HCT116 (cell line): Measurements from ENCODE around the gene RSRC1.

ENCODE experiments used
- EZH2 ChIP-seq: fragments of 200-600 bp; sonication (generic); IDR thresholded peaks from 2 replicates; pipeline ENCODE4 v1.6.1; 2017; ENCODE audit warnings: antibody characterized with exemption, mixed run types
- FOSL1 ChIP-seq: IDR thresholded peaks from 2 replicates; pipeline ENCODE4 v1.6.1; 2012; ENCODE audit warnings: low read depth
- MAX ChIP-seq: IDR thresholded peaks from 2 replicates; pipeline ENCODE4 v1.6.1; 2012
- POLR2A ChIP-seq: IDR thresholded peaks from 2 replicates; pipeline ENCODE4 v1.7.0; 2011; ENCODE audit warnings: borderline replicate concordance; ENCODE audit not compliant: insufficient read depth, insufficient read length; ENCODE audit errors: extremely low read depth
- YY1 ChIP-seq: IDR thresholded peaks from 2 replicates; pipeline ENCODE4 v1.6.1; 2011; ENCODE audit warnings: low read length, low read depth, moderate library complexity, mild to moderate bottlenecking; ENCODE audit not compliant: insufficient replicate concordance; ENCODE audit errors: extremely low read depth
- ZFX ChIP-seq: fragments of 450-650 bp; IDR thresholded peaks from 2 replicates; pipeline ENCODE4 v1.6.1; 2017
- ZNF274 ChIP-seq: fragments of 200-500 bp; sonication (Bioruptor generic); IDR thresholded peaks from 2 replicates; pipeline ENCODE4 v1.6.1; 2014; ENCODE audit warnings: mild to moderate bottlenecking, low read depth, low read length, inconsistent platforms
- TF ChIP-seq, protein P1 (sequence below), 3 experiments: fragments of 200-600 bp in 1 of 3; sonication (generic) in 1 of 3; IDR thresholded peaks in 2 of 3; conservative IDR thresholded peaks in 1 of 3; 2 replicates each; pipeline ENCODE4 v1.5.1; 2012 to 2017; ENCODE audit warnings: low read depth in 2 of 3, low read length in 2 of 3, antibody characterized with exemption in 1 of 3, borderline replicate concordance in 1 of 3, control low read depth in 1 of 3, mild to moderate bottlenecking in 1 of 3, mixed read lengths in 1 of 3, mixed run types in 1 of 3, moderate library complexity in 1 of 3; ENCODE audit not compliant: insufficient read depth in 1 of 3
- TF ChIP-seq, protein P2 (sequence below): IDR thresholded peaks from 2 replicates; pipeline ENCODE4 v1.6.1; 2012; ENCODE audit warnings: low read depth
- TF ChIP-seq, protein P3 (sequence below): IDR thresholded peaks from 2 replicates; pipeline ENCODE4 v1.6.1; 2011; ENCODE audit warnings: mild to moderate bottlenecking, low read length, moderate library complexity; ENCODE audit not compliant: insufficient replicate concordance; ENCODE audit errors: extremely low read depth

GRCh38 chr3:158522221-158523136 lies 412.6 kb downstream of the RSRC1 start:
- TF ChIP-seq, protein P1, sequence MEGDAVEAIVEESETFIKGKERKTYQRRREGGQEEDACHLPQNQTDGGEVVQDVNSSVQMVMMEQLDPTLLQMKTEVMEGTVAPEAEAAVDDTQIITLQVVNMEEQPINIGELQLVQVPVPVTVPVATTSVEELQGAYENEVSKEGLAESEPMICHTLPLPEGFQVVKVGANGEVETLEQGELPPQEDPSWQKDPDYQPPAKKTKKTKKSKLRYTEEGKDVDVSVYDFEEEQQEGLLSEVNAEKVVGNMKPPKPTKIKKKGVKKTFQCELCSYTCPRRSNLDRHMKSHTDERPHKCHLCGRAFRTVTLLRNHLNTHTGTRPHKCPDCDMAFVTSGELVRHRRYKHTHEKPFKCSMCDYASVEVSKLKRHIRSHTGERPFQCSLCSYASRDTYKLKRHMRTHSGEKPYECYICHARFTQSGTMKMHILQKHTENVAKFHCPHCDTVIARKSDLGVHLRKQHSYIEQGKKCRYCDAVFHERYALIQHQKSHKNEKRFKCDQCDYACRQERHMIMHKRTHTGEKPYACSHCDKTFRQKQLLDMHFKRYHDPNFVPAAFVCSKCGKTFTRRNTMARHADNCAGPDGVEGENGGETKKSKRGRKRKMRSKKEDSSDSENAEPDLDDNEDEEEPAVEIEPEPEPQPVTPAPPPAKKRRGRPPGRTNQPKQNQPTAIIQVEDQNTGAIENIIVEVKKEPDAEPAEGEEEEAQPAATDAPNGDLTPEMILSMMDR (IDR thresholded peaks at IDR 0.05 in 2 of 3, conservative IDR thresholded peaks at IDR 0.05 in 1 of 3; ENCODE audit: borderline replicate concordance in 1 of 3, insufficient read depth in 1 of 3, low read depth in 2 of 3, low read length in 2 of 3) = no peak
- TF ChIP-seq EZH2 = no peak
- TF ChIP-seq YY1 = no peak
- no peak for TF ChIP-seq POLR2A
- no peak for TF ChIP-seq ZFX
- TF ChIP-seq, protein P2, sequence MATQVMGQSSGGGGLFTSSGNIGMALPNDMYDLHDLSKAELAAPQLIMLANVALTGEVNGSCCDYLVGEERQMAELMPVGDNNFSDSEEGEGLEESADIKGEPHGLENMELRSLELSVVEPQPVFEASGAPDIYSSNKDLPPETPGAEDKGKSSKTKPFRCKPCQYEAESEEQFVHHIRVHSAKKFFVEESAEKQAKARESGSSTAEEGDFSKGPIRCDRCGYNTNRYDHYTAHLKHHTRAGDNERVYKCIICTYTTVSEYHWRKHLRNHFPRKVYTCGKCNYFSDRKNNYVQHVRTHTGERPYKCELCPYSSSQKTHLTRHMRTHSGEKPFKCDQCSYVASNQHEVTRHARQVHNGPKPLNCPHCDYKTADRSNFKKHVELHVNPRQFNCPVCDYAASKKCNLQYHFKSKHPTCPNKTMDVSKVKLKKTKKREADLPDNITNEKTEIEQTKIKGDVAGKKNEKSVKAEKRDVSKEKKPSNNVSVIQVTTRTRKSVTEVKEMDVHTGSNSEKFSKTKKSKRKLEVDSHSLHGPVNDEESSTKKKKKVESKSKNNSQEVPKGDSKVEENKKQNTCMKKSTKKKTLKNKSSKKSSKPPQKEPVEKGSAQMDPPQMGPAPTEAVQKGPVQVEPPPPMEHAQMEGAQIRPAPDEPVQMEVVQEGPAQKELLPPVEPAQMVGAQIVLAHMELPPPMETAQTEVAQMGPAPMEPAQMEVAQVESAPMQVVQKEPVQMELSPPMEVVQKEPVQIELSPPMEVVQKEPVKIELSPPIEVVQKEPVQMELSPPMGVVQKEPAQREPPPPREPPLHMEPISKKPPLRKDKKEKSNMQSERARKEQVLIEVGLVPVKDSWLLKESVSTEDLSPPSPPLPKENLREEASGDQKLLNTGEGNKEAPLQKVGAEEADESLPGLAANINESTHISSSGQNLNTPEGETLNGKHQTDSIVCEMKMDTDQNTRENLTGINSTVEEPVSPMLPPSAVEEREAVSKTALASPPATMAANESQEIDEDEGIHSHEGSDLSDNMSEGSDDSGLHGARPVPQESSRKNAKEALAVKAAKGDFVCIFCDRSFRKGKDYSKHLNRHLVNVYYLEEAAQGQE = no peak
- no peak for TF ChIP-seq FOSL1
- no peak for TF ChIP-seq MAX
- no peak for TF ChIP-seq ZNF274
- TF ChIP-seq, protein P3, sequence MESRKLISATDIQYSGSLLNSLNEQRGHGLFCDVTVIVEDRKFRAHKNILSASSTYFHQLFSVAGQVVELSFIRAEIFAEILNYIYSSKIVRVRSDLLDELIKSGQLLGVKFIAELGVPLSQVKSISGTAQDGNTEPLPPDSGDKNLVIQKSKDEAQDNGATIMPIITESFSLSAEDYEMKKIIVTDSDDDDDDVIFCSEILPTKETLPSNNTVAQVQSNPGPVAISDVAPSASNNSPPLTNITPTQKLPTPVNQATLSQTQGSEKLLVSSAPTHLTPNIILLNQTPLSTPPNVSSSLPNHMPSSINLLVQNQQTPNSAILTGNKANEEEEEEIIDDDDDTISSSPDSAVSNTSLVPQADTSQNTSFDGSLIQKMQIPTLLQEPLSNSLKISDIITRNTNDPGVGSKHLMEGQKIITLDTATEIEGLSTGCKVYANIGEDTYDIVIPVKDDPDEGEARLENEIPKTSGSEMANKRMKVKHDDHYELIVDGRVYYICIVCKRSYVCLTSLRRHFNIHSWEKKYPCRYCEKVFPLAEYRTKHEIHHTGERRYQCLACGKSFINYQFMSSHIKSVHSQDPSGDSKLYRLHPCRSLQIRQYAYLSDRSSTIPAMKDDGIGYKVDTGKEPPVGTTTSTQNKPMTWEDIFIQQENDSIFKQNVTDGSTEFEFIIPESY = no peak
